Stimulated activated CD8-positive, alpha-beta memory T cell treated with anti-CD3 and anti-CD28 coated beads, Interleukin-7, amount 100 ng/mL, for 1 hour (primary cell): ENCODE data around the gene GM2A.
A peak's percentile ranks its signal among the peaks of the same experiment; 100 is the strongest.

Experiments
- DNase-seq, 2 donors: peaks; one replicate each; pipeline ENCODE4 v3.0.0-alpha.2; 2020; ENCODE audit warnings: low read depth in 2 of 2

GM2A gene

DNA sequence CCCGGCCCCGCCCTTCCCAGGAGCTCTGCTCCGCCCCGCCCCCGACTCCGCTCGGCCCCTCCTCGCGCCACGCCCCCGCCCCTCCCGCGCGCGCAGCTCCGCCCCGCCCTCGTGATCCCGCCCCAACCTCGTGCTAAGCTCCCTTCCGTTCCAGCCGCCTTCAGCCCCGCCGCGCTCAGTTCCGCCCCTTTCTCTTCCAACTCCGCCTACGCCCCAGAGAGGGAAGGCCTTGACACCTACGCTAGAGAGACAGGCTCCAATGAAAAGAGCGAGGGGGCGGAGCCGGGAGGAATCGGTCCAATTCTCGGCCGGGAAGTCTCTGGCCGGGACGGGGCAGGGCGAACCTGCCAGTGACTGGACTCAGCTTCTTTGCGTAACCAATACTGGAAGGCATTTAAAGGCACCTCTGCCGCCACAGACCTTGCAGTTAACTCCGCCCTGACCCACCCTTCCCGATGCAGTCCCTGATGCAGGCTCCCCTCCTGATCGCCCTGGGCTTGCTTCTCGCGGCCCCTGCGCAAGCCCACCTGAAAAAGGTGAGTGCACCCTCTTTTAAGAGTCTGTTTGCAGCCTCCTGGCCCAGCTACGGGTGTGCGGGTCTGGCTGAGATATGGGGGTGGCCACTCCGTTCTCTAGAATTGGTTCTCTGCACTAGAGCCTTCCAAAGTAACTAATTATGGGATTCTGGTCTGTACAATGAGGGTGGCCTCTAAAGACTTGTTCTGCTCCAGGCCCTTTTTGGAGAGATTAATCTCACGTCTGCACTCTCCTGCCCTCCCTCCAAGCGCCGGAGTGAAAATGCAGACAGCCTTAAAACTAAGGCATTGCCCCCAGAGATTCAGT, at the start of gene GM2A:
Gene GM2A, plus strand, starts transcription at position 424 of the 843 bp plus-strand sequence. Its CDS starts 32 bp downstream, at position 456.
- peak; percentile 90 to 94 for DNase-seq

DNA sequence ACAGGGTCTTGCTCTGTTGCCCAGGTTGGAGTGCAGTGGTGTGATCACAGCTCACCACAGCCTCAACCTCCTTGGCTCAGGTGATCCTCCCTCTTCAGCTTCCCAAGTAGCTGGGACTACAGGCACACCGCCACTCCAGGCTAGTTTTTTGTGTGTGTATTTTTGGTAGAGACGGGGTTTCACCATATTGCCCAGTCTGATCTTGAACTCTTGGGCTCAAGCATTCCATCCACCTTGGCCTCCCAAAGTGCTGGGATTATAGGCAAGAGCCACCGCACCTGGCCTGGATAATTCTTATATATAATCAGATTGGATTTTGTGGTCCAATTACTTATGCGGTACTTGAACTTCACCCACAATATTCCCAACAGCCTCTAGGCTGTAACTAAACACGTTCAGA, 48.9 kb upstream of the GM2A start:
- DNase-seq = no peak

DNA sequence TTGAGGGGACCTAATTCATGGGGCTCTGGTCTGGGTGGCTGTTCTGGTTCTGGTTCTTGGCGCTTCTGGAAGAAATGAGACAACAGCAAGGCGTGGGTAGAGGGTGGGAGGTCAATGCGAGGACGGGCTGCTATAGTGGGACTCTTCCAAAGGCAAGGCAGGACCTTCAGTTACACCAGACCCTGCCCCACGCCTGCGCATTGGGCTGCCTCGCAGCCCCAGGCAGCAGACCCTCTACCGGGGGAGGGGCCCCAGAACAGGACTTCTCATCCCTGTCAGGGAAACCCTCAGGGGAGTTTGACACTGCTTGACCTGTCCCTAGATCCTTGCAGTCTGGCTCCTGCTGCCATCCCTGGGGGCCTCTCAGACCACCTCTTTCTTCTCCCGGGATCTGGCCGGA, 47.6 kb upstream of the GM2A start:
- DNase-seq = no peak

GRCh38 chr5:151208481-151208914, 44.5 kb upstream of the GM2A start:
- DNase-seq = no peak

- no peak for DNase-seq
Observed at GRCh38 chr5:151212406-151212798, 40.6 kb upstream of the GM2A start.

DNA sequence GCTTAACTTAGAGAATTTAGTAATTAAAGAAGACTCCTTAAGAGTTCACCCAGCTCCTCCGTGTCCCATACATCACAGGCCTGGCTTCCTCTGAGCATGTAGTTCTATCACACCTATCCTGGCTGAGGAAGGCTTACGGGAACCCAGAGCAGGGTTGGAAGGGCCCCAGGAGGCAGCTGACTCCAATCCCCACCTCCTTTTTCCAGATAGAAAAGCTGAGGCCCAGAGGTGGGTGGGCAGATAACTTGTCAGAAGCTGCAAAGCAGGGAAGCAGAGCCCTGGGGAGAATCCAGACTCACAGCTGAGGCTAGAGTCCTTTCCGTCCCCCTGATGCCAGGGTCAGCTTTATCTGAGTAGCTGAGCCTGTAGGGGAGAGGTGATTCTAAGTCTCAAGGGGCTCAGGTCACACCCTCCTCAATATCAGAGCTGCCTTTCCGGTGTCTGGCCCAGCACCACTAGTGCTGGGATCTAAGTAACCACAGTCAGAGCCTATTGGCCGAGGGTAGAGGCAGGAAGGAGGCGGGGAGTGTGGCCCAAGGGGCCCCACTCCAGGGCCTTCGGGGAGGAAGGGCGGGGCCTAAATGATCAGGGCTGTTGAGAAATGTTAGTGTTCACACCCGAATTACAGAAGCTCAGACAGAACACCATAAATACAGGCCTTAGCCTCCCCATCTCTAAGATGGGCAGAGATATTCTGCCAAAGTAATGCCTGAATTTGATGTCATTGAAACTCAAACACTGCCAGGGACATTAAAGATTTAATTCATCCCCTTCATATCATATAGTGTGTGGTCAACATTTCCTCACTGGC, 39.0 kb upstream of the GM2A start:
- peak; percentile 67 to 68 for DNase-seq

DNA sequence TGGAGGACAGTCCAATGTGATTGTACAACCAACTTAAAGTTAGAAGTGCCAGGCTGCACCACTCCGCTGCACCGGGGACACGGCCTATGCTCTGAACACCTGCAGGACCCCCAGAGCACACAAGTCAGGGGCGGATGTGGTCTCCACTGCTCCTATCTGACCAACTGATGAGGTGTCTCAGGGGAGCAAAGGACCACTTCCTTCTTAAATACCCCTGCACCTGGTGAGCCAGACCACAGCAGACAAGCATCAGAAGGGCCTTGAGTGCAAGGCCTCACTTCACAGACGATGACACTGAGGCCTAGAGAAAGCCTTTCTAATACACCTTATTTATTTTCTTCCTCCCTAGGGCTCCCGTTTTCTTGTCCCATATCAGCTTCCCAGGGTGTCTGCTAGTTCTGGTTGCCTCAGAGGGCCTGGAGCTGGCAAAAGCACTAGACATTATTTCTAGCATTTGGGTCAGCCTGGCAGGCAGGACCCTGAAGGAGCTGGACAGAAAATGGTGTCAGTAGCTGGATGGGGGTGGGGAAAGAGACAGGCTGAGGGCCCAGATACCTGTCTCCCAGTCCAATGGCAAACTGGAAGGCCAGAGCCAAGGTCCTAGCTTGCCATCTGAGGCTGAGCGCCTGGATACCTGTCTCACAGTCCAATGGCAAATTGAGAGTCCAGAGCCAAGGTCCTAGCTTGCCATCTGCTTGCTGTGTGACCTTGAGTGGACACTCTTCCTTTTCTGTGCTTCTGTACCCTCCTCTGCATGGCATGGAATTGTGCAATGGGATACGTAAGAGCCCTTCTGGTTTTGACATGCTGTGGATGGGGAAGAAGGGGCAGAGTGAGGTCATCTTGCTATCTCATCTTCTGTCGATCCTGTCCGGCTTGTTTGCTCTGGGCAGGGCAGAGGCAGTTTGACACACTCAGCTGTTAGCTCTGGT, 38.1 kb upstream of the GM2A start:
- DNase-seq = no peak

DNA sequence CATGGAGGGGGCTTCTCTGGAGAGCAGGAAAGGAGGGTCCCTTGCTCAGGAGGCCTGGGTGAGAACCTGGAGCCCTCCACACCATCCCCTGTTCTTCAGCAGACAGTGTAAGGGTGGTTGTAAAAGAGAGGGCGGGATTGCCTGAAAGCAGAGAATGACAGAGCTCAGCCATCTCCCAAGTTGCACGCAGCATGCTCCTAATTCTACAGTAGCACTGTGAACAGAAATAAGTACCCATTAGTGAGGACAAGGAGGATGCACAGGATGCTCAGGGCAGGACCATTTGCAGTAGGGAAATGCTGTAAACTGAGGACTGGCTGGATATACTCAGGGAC, 37.5 kb upstream of the GM2A start:
- no peak for DNase-seq

DNA sequence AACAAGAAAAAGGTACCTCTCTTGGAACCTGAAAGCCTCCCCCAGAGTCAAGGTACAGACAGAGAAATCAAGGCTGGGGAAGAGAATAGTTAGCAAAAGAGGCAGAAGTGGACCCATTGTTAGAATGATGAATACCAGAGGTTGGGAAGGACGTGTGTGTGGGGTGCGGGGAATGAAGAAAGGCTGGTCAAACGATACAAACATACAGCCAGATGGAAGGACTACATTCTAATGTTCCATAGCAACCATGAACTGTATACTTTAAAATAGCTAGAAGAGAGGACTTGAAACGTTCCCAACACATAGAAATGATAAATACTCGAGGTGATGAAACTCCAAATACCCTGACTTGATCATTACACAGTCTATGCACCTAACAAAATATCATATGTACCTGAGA, 36.2 kb upstream of the GM2A start:
- no peak for DNase-seq

- DNase-seq = no peak
Observed at GRCh38 chr5:151218177-151218576, 34.8 kb upstream of the GM2A start.

DNA sequence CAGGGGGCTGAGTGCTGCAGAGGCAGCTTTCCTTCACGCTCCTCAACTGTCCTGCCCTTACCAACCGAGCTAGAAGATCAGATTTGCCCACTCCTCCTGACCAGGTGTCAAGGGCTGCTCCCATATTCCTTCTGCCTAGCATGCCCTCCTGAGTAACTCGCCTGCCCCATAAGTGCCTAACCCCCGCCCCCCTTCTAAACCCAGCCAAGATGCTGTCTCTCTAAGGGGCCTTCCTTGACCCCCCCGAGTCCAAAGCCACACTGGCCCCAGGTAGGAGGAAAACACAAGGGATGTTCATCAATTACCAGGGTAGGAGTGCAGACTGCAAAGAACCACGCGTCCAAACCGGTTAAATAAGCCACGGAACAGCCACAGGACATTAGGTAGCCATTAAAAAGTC, 33.8 kb upstream of the GM2A start:
- no peak for DNase-seq

DNA sequence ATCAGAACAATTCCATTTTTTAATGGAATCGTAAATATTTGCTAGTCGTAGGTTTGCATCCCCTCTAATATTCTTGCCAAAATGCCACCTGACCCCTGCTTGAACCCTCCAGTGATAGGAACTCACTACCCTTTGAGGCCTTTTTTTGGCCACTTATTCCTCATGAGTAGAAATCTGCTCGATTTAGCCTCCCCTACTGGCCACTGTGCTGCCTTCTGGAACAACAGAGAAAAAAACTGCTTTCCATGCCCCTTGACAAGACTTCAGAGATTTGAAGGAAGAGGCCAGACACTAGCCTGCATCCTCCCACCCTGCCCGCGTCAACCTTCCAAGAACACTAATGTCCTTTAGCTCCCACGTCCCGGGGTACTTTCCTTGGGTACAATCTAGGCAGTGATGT, 33.2 kb upstream of the GM2A start:
- no peak for DNase-seq

DNA sequence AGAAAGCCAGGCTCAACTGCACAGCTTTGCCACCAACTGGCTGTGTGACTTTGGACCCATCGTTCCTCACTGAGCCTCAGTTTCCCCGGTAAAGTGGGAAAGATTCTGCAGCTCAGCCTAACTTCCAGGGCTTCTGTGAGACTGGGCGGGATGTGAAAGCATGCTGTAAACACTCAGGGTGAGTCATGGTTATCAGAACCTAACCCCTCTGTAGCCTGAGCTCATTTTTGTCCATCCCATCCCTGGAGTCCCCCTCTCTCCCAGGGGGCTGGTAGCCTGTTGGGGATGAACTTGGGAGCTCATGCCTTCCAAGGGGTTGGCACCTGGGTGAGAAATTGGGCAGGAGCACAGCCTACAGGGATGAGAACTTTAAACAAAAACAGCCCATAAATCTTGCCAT, 31.4 kb upstream of the GM2A start:
- DNase-seq = no peak

DNA sequence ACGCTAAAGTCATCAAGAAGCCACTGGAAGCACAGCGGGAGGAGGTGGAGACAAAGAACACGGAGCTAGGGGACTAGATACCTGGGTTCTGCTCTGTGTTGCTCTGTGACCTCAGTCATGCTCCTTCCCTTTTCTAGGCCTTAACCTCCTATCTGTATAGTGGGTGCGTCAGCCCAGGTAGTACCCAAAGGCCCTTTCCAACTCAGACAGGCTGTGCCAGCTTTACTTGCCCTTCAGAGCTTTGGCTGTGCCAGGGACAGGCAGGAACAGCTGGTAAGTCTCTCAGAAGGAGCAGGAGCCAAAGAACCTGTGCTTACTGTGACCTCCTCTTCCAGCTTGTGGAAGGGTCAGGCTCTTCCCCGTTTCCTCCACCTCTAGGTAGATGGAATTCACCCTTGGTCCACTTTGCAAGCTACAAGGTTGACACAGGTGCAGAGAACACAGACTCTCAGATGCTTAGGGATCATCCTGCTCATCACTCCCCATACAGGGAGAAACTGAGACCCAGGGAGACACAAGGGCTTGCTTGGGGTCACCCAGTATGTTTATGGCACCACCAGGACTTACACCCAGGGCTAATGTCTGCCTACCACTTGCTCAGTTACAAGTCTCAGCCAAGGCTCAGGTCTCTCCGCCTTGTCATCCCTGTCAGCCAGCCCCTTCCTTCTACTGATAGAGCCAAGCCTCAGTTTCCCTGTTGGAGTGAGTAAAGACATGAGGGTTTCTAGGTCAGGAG, 30.8 kb upstream of the GM2A start:
- DNase-seq = no peak

DNA sequence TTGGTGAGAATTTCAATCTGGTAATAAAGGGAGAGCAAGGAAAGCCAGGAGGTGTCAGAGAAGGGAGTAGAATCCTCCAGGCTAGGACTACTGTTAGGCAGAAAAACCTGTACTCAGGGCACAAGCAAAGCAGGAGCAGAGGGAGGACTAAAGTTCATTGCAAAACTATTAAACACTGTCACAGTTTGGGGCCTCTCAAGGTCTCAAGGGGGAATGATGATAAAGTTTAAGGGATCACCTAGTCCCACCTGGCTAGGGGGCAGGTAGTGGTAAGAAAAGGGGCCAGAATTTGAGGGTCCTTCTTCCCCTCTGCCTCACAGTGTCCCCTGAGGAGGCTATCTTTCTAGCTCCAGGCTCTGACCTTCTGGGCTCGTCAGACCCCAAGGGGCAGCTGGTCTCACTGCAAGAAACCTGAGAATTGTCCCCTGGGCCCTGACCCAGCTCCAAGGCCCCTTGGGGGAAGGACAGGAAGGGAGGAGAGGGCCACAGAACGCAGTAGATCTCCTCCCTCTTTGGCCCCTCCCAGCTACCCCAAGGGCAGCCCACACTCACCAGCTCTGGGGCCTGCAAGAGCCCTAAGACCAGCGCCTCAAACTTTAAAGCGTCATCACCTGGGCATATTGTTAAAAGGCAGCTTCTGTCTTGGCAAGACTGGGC, 30.1 kb upstream of the GM2A start:
- no peak for DNase-seq

- no peak for DNase-seq
Observed at GRCh38 chr5:151223447-151224264, 29.3 kb upstream of the GM2A start, which contains the start of gene CCDC69. TSS of gene CCDC69 (minus strand) at chr5:151224092. CDS start at chr5:151223970, 122 bp downstream.

GRCh38 chr5:151224372-151224771, 28.6 kb upstream of the GM2A start:
- no peak for DNase-seq

DNA sequence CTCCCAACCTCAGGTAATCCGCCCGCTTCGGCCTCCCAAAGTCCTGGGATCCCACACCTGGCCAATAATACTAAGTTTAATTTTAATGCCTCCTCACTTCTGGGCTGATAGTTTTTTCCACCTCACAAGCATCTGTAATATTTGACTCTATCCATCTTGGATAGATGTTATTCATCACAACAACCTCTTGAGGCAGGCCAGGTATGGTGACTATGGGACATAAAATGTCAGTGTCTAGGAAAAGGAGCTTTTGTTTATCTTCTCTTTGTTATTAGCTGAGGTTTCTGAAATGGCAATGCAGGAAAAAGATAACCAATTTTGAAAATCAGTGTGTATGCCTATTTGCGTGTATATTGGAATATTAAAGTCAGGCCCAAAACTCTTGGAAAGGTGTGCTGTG, 27.9 kb upstream of the GM2A start:
- DNase-seq = no peak

DNA sequence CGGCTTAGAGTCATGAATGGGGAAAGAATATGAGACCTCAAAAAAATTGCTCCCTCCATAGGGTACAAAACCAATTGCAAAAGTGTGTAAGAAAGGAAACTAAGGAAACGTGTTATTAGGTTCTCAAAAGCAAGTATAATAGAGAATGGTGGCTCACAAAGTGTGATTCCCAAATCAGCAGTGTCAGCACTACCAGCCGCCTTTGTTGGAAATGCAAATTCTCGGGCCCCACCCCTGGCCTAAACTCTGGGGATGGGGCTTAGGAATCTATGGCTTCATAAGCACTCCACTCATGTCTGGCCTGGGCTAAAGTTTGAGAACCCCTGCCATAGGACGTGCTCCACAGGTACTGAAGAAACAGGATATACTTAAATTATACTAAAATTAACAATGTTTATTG, 27.5 kb upstream of the GM2A start:
- no peak for DNase-seq

GRCh38 chr5:151227918-151228447, 25.0 kb upstream of the GM2A start:
- DNase-seq = no peak
